K562 (cell line): ENCODE data around the gene HSPA14. TPM values are rescaled to one million over a fixed set of nuclear protein-coding genes. Genes with fewer than 3 reads are reported as not detected.

ENCODE experiments used
- ATAC-seq: fragments of 200-7000 bp; cut with Tn5 transposase; 3 replicates; pipeline ENCODE4 v1.9.1; 2020; ENCODE audit warnings: moderate library complexity
- BruUV-seq: library from RNA; stranded (reverse); fragments of 400-500 nt; replicated peaks from 2 replicates; lab custom pipeline; 2021; lab: Mats Ljungman, UMichigan
- CTCF ChIA-PET: fragments of 300-600 bp; formaldehyde crosslinking; extraction: SDS; loops from one replicate; lab custom pipeline; 2021; ENCODE audit warnings: low intra/inter-chr PET ratio; lab: Yijun Ruan, JAX
- POLR2A ChIA-PET: fragments of 300-600, 350-650 bp; sonication (Branson Sonifier 250); formaldehyde crosslinking; extraction: SDS; loops from one replicate; lab custom pipeline; 2021; ENCODE audit warnings: antibody characterized with exemption, inconsistent platforms; lab: Yijun Ruan, JAX
- DNase-seq, 4 experiments: peaks; one replicate each; pipeline versions ENCODE4 v3.0.0 to v3.0.0-alpha.2; 2011 to 2018; ENCODE audit warnings: low spot score in 3 of 4, mixed read lengths in 3 of 4; ENCODE audit errors: extremely low read depth in 1 of 4
- FAIRE-seq: peaks from 2 replicates; lab custom pipeline; 2011; peaks lifted over from hg19 to GRCh38; lab: Jason Lieb, UNC
- H2AFZ ChIP-seq: 2 replicates; pipeline ENCODE4 v1.6.0; 2011; ENCODE audit warnings: low read depth, low read length, control low read depth, inconsistent platforms
- H3K27ac ChIP-seq: fragments of 200-600 bp; 3 replicates; pipeline ENCODE4 v1.8.0; 2011; ENCODE audit warnings: low read depth, mild to moderate bottlenecking, control low read depth, inconsistent platforms, low read length, moderate library complexity, mixed read lengths; ENCODE audit errors: extremely low read depth
- H3K27me3 ChIP-seq, 2 experiments: fragments of 300-600 bp in 1 of 2; 2 replicates in 1 of 2; 3 replicates in 1 of 2; pipeline versions ENCODE4 v1.6.0 to v1.8.0; 2011; ENCODE audit warnings: inconsistent platforms in 2 of 2, low read length in 2 of 2, mild to moderate bottlenecking in 1 of 2, mixed read lengths in 1 of 2, moderate library complexity in 1 of 2; ENCODE audit not compliant: control insufficient read depth in 2 of 2, insufficient read depth in 2 of 2
- H3K36me3 ChIP-seq: fragments of 300-600 bp; 3 replicates; pipeline ENCODE4 v1.8.0; 2011; ENCODE audit warnings: mild to moderate bottlenecking, low read length, inconsistent platforms; ENCODE audit not compliant: control insufficient read depth, insufficient read depth
- H3K4me1 ChIP-seq, 2 experiments: fragments of 200-600 bp in 1 of 2; replicated peaks in 1 of 2; 2 replicates in 1 of 2; 3 replicates in 1 of 2; pipeline versions ENCODE4 v1.5.1 to v1.8.0; 2011; ENCODE audit warnings: inconsistent platforms in 2 of 2, low read length in 2 of 2, mild to moderate bottlenecking in 1 of 2, mixed read lengths in 1 of 2, moderate library complexity in 1 of 2; ENCODE audit not compliant: control insufficient read depth in 2 of 2, insufficient read depth in 2 of 2
- H3K4me2 ChIP-seq: 2 replicates; pipeline ENCODE4 v1.6.1; 2011; ENCODE audit warnings: low read length, control low read depth, inconsistent platforms, mixed read lengths; ENCODE audit not compliant: insufficient read depth
- H3K4me3 ChIP-seq: fragments of 200-600 bp; sonication (generic), shearing (Covaris generic); 2 replicates; pipeline ENCODE4 v1.5.1; 2016; ENCODE audit warnings: control low read depth, inconsistent platforms
- H3K79me2 ChIP-seq: fragments of 200-600 bp; 3 replicates; pipeline ENCODE4 v1.8.0; 2011; ENCODE audit warnings: low read length, inconsistent platforms; ENCODE audit not compliant: control insufficient read depth, insufficient read depth
- H3K9ac ChIP-seq, 2 experiments: 2 replicates each; pipeline versions ENCODE4 v1.6.0 to v1.6.1; 2011; ENCODE audit warnings: low read depth in 2 of 2, low read length in 2 of 2, control low read depth in 1 of 2, inconsistent platforms in 1 of 2, mild to moderate bottlenecking in 1 of 2, mixed read lengths in 1 of 2; ENCODE audit not compliant: insufficient read depth in 1 of 2
- H3K9me1 ChIP-seq: one replicate; pipeline ENCODE4 v1.6.0; 2011; ENCODE audit warnings: inconsistent platforms, mild to moderate bottlenecking, low read length, moderate library complexity; ENCODE audit not compliant: control insufficient read depth, insufficient read depth
- H3K9me3 ChIP-seq: replicated peaks from 2 replicates; pipeline ENCODE4 v1.5.1; 2011; ENCODE audit warnings: low read depth, low read length, inconsistent platforms; ENCODE audit not compliant: control insufficient read depth, insufficient read depth
- H4K20me1 ChIP-seq: replicated peaks from 2 replicates; pipeline ENCODE4 v1.6.1; 2011; ENCODE audit warnings: low read length, inconsistent platforms, mixed read lengths; ENCODE audit not compliant: control insufficient read depth, insufficient read depth
- BHLHE40 ChIP-seq: IDR thresholded peaks from 2 replicates; pipeline ENCODE4 v1.6.1; 2011; ENCODE audit warnings: low read length, improper control_type of control experiment
- CBFA2T3 ChIP-seq: fragments of 450-650 bp; IDR thresholded peaks from 2 replicates; pipeline ENCODE4 v1.6.1; 2017
- CLOCK ChIP-seq: fragments of 250-450 bp; sonication (Bioruptor Pico); IDR thresholded peaks from 2 replicates; pipeline ENCODE4 v1.4.0; 2020; ENCODE audit warnings: mild to moderate bottlenecking, moderate library complexity, borderline replicate concordance
- CTBP1 ChIP-seq: fragments of 450-650 bp; IDR thresholded peaks from 2 replicates; pipeline ENCODE4 v1.6.1; 2016; ENCODE audit warnings: borderline replicate concordance
- DPF2 ChIP-seq: fragments of 450-650 bp; IDR thresholded peaks from 2 replicates; pipeline ENCODE4 v1.6.1; 2016
- EP300 ChIP-seq: IDR thresholded peaks from 2 replicates; pipeline ENCODE4 v1.6.1; 2012; ENCODE audit warnings: low read length, improper control_type of control experiment
- FOXK2 ChIP-seq, 2 experiments: fragments of 450-650 bp; IDR thresholded peaks in 1 of 2; conservative IDR thresholded peaks in 1 of 2; 2 replicates each; pipeline ENCODE4 v1.6.1; 2016; ENCODE audit warnings: low read depth in 2 of 2, mild to moderate bottlenecking in 1 of 2
- KDM1A ChIP-seq, 2 experiments: fragments of 450-650 bp; IDR thresholded peaks; 2 replicates each; pipeline ENCODE4 v1.6.1; 2016; ENCODE audit warnings: mild to moderate bottlenecking in 2 of 2
- KLF10 ChIP-seq: fragments of 250-450 bp; sonication (Bioruptor Pico); IDR thresholded peaks from 2 replicates; pipeline ENCODE4 v1.6.1; 2021; ENCODE audit warnings: matching md5 sums
- NONO ChIP-seq, 2 experiments: fragments of 200-400 bp in 1 of 2; fragments of 450-650 bp in 1 of 2; formaldehyde crosslinking in 1 of 2; IDR thresholded peaks; 2 replicates each; pipeline ENCODE4 v1.6.1; 2017; ENCODE audit warnings: low read depth in 2 of 2, mild to moderate bottlenecking in 2 of 2, moderate library complexity in 2 of 2, low read length in 1 of 2
- PBX2 ChIP-seq, 2 experiments: IDR thresholded peaks in 1 of 2; conservative IDR thresholded peaks in 1 of 2; 2 replicates each; pipeline ENCODE4 v1.6.1; 2016; ENCODE audit warnings: low read depth in 2 of 2, mild to moderate bottlenecking in 1 of 2, missing compliant biosample characterization in 1 of 2, missing genetic modification characterization in 1 of 2, moderate library complexity in 1 of 2
- PKNOX1 ChIP-seq: fragments of 450-650 bp; IDR thresholded peaks from 2 replicates; pipeline ENCODE4 v1.6.1; 2016
- POLR2AphosphoS5 ChIP-seq: IDR thresholded peaks from 2 replicates; pipeline ENCODE4 v1.6.1; 2011; ENCODE audit warnings: mild to moderate bottlenecking, low read depth, low read length, moderate library complexity; ENCODE audit not compliant: control insufficient read depth, insufficient read depth
- RNF2 ChIP-seq: sonication (generic); IDR thresholded peaks from 2 replicates; pipeline ENCODE4 v1.6.1; 2016
- ZFP36 ChIP-seq: fragments of 150-350 bp; IDR thresholded peaks from 2 replicates; pipeline ENCODE4 v1.6.1; 2018; ENCODE audit warnings: low read length, low read depth; ENCODE audit not compliant: partially characterized antibody
- ZNF589 ChIP-seq: fragments of 200-800 bp; sonication (Bioruptor generic); IDR thresholded peaks from 2 replicates; pipeline ENCODE4 v1.6.1; 2016; ENCODE audit warnings: low read depth, missing genetic modification characterization, missing compliant biosample characterization
- WGBS: fragments of 100-300 bp; shearing (Covaris generic); methylation state at CpG from one replicate; pipeline ENCODE4 v1.1.6; 2016; ENCODE audit warnings: low coverage, mixed read lengths; ENCODE audit not compliant: insufficient coverage; ENCODE audit errors: missing lambda C conversion rate; 5-methylcytosine and 5-hydroxymethylcytosine counted together
- in situ Hi-C: fragments of 300-500 bp; cut with MboI; formaldehyde crosslinking; loops from 4 replicates; pipeline ENCODE4 v1.15.0; 2018; ENCODE audit warnings: inconsistent platforms, mixed read lengths
- intact Hi-C: fragments of 100-400 bp; cut with micrococcal nuclease; formaldehyde crosslinking; loops from 2 replicates; pipeline ENCODE4 v1.14.2; 2022
- polyA plus RNA-seq, 8 experiments: library from polyadenylated mRNA; depleted of rRNA in 4 of 8; stranded (reverse) in 5 of 8; unstranded in 3 of 8; fragments of >200 nt; fragmentation: Nextera tagmentation in 2 of 8; fragmentation: Illumina TruSeq in 1 of 8; extraction: Ambion mirVana in 2 of 8; extraction: Trizol in 1 of 8; gene quantifications; 2 replicates each; pipeline versions ENCODE4 v1.2.1 to v1.2.3, GENCODE V29; 2011 to 2014; ENCODE audit warnings: inconsistent platforms in 1 of 8, missing spikeins in 1 of 8
- total RNA-seq, 7 experiments: library from RNA; depleted of rRNA in 6 of 7; stranded (reverse); fragments of >200 nt in 6 of 7; fragmentation: Illumina TruSeq in 2 of 7; extraction: Trizol in 2 of 7; gene quantifications; 2 replicates each; pipeline versions ENCODE4 v1.2.1 to v1.2.3, GENCODE V29; 2011 to 2021; ENCODE audit warnings: low replicate concordance in 1 of 7

The HSPA14 gene
- total and polyA plus RNA-seq, 9 of the 15 experiments (the other 6 are each of a cell fraction or from before 2014, with no cell fraction given) = 41.9 to 75.0 (median 63.2) TPM

- FAIRE-seq = peak; percentile 84
- Histone ChIP-seq H3K79me2 (peaks cover 42% of the 10 kb centered on the region), H4K20me1 (peaks cover 3% of the 10 kb centered on the region; the same call in 1 of the 2 replicates), H3K4me3 (no peak overlapping the region), H3K27ac (no peak overlapping the region), H3K36me3 (peaks cover 88% of the 10 kb centered on the region), H2AFZ (no peak overlapping the region), H3K4me1 (peaks cover 4% of the 10 kb centered on the region in 2 experiments), H3K4me2 (no peak overlapping the region), H3K9me1 (no peaks in the 10 kb centered on the region), H3K27me3 (no peaks in the 10 kb centered on the region), H3K9ac (no peak overlapping the region), H3K9me3 (no peaks in the 10 kb centered on the region)
- in situ Hi-C loops (no loop called here), intact Hi-C loops (no loop called here)
- no TSS peak for BruUV-seq
- POLR2A ChIA-PET = interaction anchor here (0.5 to 1.9 kb wide), 6 partner anchors 13 to 1453 kb away, joined by 3 to 6 read pairs (median 3); partner anchors contain the start of gene SUV39H2
- WGBS = 0% methylated on average over 2 of the region's 2 CpGs
- CTCF ChIA-PET = no interaction called here
- peak; percentile 94 for ATAC-seq
- DNase-seq = peak; percentile 44 to 58 (median 51)
- TF ChIP-seq CLOCK (CRISPR knock-in tag) (no peak), FOXK2 (conservative IDR thresholded peaks at IDR 0.05 in 1 of 2, IDR thresholded peaks at IDR 0.05 in 1 of 2; ENCODE audit: low read depth in 2 of 2) (no peak), BHLHE40 (0 out of 2 replicates have a peak, but pooled peaks have one; percentile 21), CTBP1 (0 out of 2 replicates have a peak, but pooled peaks have one; percentile 17), PBX2 (CRISPR knock-in tag; IDR thresholded peaks at IDR 0.05; ENCODE audit: low read depth) (no peak), PBX2 (tag; conservative IDR thresholded peaks at IDR 0.05; ENCODE audit: low read depth) (peak; percentile 51; the same call in 1 of the 2 replicates), NONO (IDR thresholded peaks at IDR 0.05; ENCODE audit: low read depth in 2 of 2, low read length in 1 of 2) (no peak), EP300 (peak; percentile 26; the same call in 1 of the 2 replicates), PKNOX1 (peak; percentile 41; the same call in 1 of the 2 replicates), KLF10 (no peak), KDM1A (IDR thresholded peaks at IDR 0.05) (peak in 1 of 2 experiments; percentile 43; a peak in 2 of 4 replicates), CBFA2T3 (peak; percentile 56), POLR2AphosphoS5 (no peak), RNF2 (no peak), ZFP36 (peak; percentile 37), ZNF589 (CRISPR knock-in tag) (no peak), DPF2 (peak; percentile 46)
Observed at GRCh38 chr10:14844948-14845347, 6.8 kb downstream of the HSPA14 start.
